Measurements from ENCODE around the gene CT47A7. TPM values are rescaled to one million over a fixed set of nuclear protein-coding genes. Genes with fewer than 3 reads are reported as not detected.
"Not testable (repeated sequence)": the region's sequence is repeated elsewhere in the genome, so short reads cannot be mapped to it uniquely, and the experiment has no call there.

Gene CT47A7
- total RNA-seq (not detected), polyA plus RNA-seq (not detected)

- H3K4me1 ChIP-seq; H3K27me3 ChIP-seq; H3K4me3 ChIP-seq; H3K27ac ChIP-seq; H3K36me3 ChIP-seq; intact Hi-C loops (cut with DNase I); DNase-seq; H3K9me3 ChIP-seq: not testable (repeated sequence)
- no CpG with 5 or more reads among the region's 7 CpGs for WGBS, 2 donors
Measured at GRCh38 chrX:120956500-120956899, at the start of gene CT47A7. CT47A7 (minus strand) TSS chrX:120956600; CDS start chrX:120956345, 255 bp downstream.

GRCh38 chrX:121000589-121000988 is 44.2 kb upstream of the CT47A7 start:
- H3K36me3 ChIP-seq, result no peaks in the 10 kb centered on the region
- WGBS, 2 donors, result 19 to 51% methylated on average over 4 of the region's 4 CpGs
- H3K4me1 ChIP-seq, result no peaks in the 10 kb centered on the region
- no peaks in the 10 kb centered on the region for H3K27me3 ChIP-seq
- no peak overlapping the region for H3K4me3 ChIP-seq
- no peak for DNase-seq
- TF ChIP-seq POLR2AphosphoS5 (IDR thresholded peaks at IDR 0.05) (no peak), CTCF (IDR thresholded peaks at IDR 0.05) (no peak), EP300 (IDR thresholded peaks at IDR 0.05) (no peak), POLR2A (IDR thresholded peaks at IDR 0.05) (no peak)
- intact Hi-C loops (cut with DNase I), result no loop called here
- no peak overlapping the region for H3K27ac ChIP-seq
- no peaks in the 10 kb centered on the region for H3K9me3 ChIP-seq

GRCh38 chrX:120999413-120999812 is 43.0 kb upstream of the CT47A7 start:
- no peak for DNase-seq
- no peaks in the 10 kb centered on the region for H3K9me3 ChIP-seq
- no peaks in the 10 kb centered on the region for H3K27me3 ChIP-seq
- TF ChIP-seq EP300 (IDR thresholded peaks at IDR 0.05) (no peak), CTCF (IDR thresholded peaks at IDR 0.05) (no peak)
- no peaks in the 10 kb centered on the region for H3K36me3 ChIP-seq
- no peak overlapping the region for H3K27ac ChIP-seq
- intact Hi-C loops (cut with DNase I), result no loop called here
- H3K4me3 ChIP-seq, result no peak overlapping the region
- 81 to 82% methylated on average over 3 of the region's 3 CpGs for WGBS, 2 donors
- no peaks in the 10 kb centered on the region for H3K4me1 ChIP-seq

- no CpG with 5 or more reads among the region's 8 CpGs for WGBS, 2 donors
- DNase-seq; H3K27me3 ChIP-seq; H3K36me3 ChIP-seq; intact Hi-C loops (cut with DNase I); H3K9me3 ChIP-seq; H3K4me3 ChIP-seq; H3K27ac ChIP-seq; H3K4me1 ChIP-seq: not testable (repeated sequence)
Measured at GRCh38 chrX:120985660-120986059, 29.3 kb upstream of the CT47A7 start, which contains the start of gene CT47A1. CT47A1 (minus strand) TSS chrX:120985760; CDS start chrX:120985529, 231 bp downstream.

Small RNAs within 50 kb of the gene (small RNA-seq; reads per million reads assigned to genes)
- gene AL670379.1 (0 reads per million in 3 donors), gene AL670379.10 (0 reads per million in 3 donors), gene AL670379.11 (0 reads per million in 3 donors), gene AL670379.12 (0 reads per million in 3 donors), gene AL670379.2 (0 reads per million in 3 donors), gene AL670379.3 (0 reads per million in 3 donors), gene AL670379.4 (0 reads per million in 3 donors), gene AL670379.5 (0 reads per million in 3 donors), gene AL670379.6 (0 reads per million in 3 donors), gene AL670379.7 (0 reads per million in 3 donors), gene AL670379.8 (0 reads per million in 3 donors), gene AL670379.9 (0 reads per million in 3 donors)

Other genes with a start within 250 kb of the CT47A7 start
- gene CT47B1, start 80.7 kb downstream of the CT47A7 start, total RNA-seq, result not detected
- gene CT47B1, start 80.7 kb downstream of the CT47A7 start, polyA plus RNA-seq, result not detected
- not detected for gene CT47A11, start 19.4 kb downstream of the CT47A7 start, total RNA-seq
- gene CT47A11, start 19.4 kb downstream of the CT47A7 start, polyA plus RNA-seq, result not detected
- not detected for gene CT47A10, start 14.6 kb downstream of the CT47A7 start, total RNA-seq
- gene CT47A10, start 14.6 kb downstream of the CT47A7 start, polyA plus RNA-seq, result not detected
- gene CT47A9, start 9.7 kb downstream of the CT47A7 start, total RNA-seq, result not detected
- gene CT47A9, start 9.7 kb downstream of the CT47A7 start, polyA plus RNA-seq, result not detected
- gene CT47A8, start 4.9 kb downstream of the CT47A7 start, total RNA-seq, result not detected
- not detected for gene CT47A8, start 4.9 kb downstream of the CT47A7 start, polyA plus RNA-seq
- not detected for gene CT47A6, start 4.9 kb upstream of the CT47A7 start, total RNA-seq
- not detected for gene CT47A6, start 4.9 kb upstream of the CT47A7 start, polyA plus RNA-seq
- gene CT47A5, start 9.7 kb upstream of the CT47A7 start, total RNA-seq, result not detected
- not detected for gene CT47A5, start 9.7 kb upstream of the CT47A7 start, polyA plus RNA-seq
- not detected for gene CT47A4, start 14.6 kb upstream of the CT47A7 start, total RNA-seq
- gene CT47A4, start 14.6 kb upstream of the CT47A7 start, polyA plus RNA-seq, result not detected
- not detected for gene CT47A3, start 19.5 kb upstream of the CT47A7 start, total RNA-seq
- gene CT47A3, start 19.5 kb upstream of the CT47A7 start, polyA plus RNA-seq, result not detected
- not detected for gene CT47A2, start 24.3 kb upstream of the CT47A7 start, total RNA-seq
- gene CT47A2, start 24.3 kb upstream of the CT47A7 start, polyA plus RNA-seq, result not detected
- gene CT47A1, start 29.2 kb upstream of the CT47A7 start, total RNA-seq, result not detected
- gene CT47A1, start 29.2 kb upstream of the CT47A7 start, polyA plus RNA-seq, result not detected
- gene GLUD2, start 91.0 kb upstream of the CT47A7 start, total RNA-seq, result 1 to 10 TPM in 3 of 4 donors, under 1 TPM in 1; 0.82 to 2.3 (median 1.7) TPM
- under 1 TPM; 0.38 to 0.60 (median 0.46) TPM for gene GLUD2, start 91.0 kb upstream of the CT47A7 start, polyA plus RNA-seq

All from sigmoid colon (tissue), 7 donors.